AG09309 (cell line): ENCODE measurements around the gene TCHH.

ENCODE experiments used
- DNase-seq: peaks from one replicate; pipeline ENCODE4 v3.0.0-alpha.2; 2010; ENCODE audit warnings: low read depth
- H3K4me3 ChIP-seq: 2 replicates; pipeline ENCODE4 v1.5.1; 2011; ENCODE audit warnings: mild to moderate bottlenecking, low read depth, low read length, moderate library complexity; ENCODE audit not compliant: control insufficient read depth
- CTCF ChIP-seq: IDR thresholded peaks from 2 replicates; pipeline ENCODE4 v1.5.1; 2011; ENCODE audit warnings: mild to moderate bottlenecking, low read depth, low read length, inconsistent platforms; ENCODE audit not compliant: insufficient read depth, control insufficient read depth; ENCODE audit errors: missing control alignments

Gene TCHH

GRCh38 chr1:152067150-152067549 lies 48.1 kb downstream of the TCHH start:
- no peak overlapping the region for H3K4me3 ChIP-seq
- DNase-seq, result no peak
- TF ChIP-seq CTCF, result no peak

GRCh38 chr1:152061952-152062351 lies 53.3 kb downstream of the TCHH start:
- no peak for TF ChIP-seq CTCF
- no peak for DNase-seq
- no peak overlapping the region for H3K4me3 ChIP-seq
